Progenitor cell of endocrine pancreas (in vitro differentiated cells): ENCODE measurements around the gene ABHD17A. TPM values are rescaled to one million over a fixed set of nuclear protein-coding genes. Genes with fewer than 3 reads are reported as not detected.

Experiments
- DNase-seq: peaks from one replicate; pipeline ENCODE4 v3.0.0; 2021; ENCODE audit warnings: low spot score; ENCODE audit not compliant: unreplicated experiment
- H3K27ac Mint-ChIP-seq: 2 replicates; pipeline ENCODE4 v1.8.0; 2021; ENCODE audit warnings: mild to moderate bottlenecking, moderate library complexity, mixed read lengths
- H3K27me3 Mint-ChIP-seq: 2 replicates; pipeline ENCODE4 v1.8.0; 2021; ENCODE audit warnings: mixed read lengths
- H3K36me3 Mint-ChIP-seq: 2 replicates; pipeline ENCODE4 v1.8.0; 2022; ENCODE audit warnings: mixed read lengths; ENCODE audit not compliant: insufficient read depth
- H3K4me1 Mint-ChIP-seq: 2 replicates; pipeline ENCODE4 v1.8.0; 2021; ENCODE audit warnings: low read depth, mixed read lengths
- H3K4me3 Mint-ChIP-seq: 2 replicates; pipeline ENCODE4 v1.8.0; 2021; ENCODE audit warnings: low read depth, mild to moderate bottlenecking, moderate library complexity, mixed read lengths
- H3K9me3 Mint-ChIP-seq: 2 replicates; pipeline ENCODE4 v1.8.0; 2021; ENCODE audit warnings: low read depth, mixed read lengths
- total RNA-seq: library from RNA; stranded (reverse); gene quantifications from 2 replicates; pipeline ENCODE4 v1.2.1, GENCODE V29; 2021
- TF ChIP-seq, protein P1 (sequence below): fragments of 200-600 bp; sonication (generic); IDR thresholded peaks from one replicate; pipeline ENCODE4 v1.5.0; 2021; ENCODE audit warnings: antibody characterized with exemption, mild to moderate bottlenecking; ENCODE audit not compliant: unreplicated experiment

ABHD17A gene
- total RNA-seq, 1 donor from 2014 or later, result 48.8 TPM

GRCh38 chr19:1847348-1847683 is 38.0 kb downstream of the ABHD17A start:
- Mint-ChIP-seq H3K9me3 (no peaks in the 10 kb centered on the region), H3K4me1 (peaks cover 12% of the 10 kb centered on the region), H3K36me3 (no peaks in the 10 kb centered on the region), H3K27ac (peak overlapping the region; percentile 98), H3K4me3 (peak overlapping the region; percentile 91), H3K27me3 (no peaks in the 10 kb centered on the region)
- no peak for DNase-seq
- TF ChIP-seq, protein P1, sequence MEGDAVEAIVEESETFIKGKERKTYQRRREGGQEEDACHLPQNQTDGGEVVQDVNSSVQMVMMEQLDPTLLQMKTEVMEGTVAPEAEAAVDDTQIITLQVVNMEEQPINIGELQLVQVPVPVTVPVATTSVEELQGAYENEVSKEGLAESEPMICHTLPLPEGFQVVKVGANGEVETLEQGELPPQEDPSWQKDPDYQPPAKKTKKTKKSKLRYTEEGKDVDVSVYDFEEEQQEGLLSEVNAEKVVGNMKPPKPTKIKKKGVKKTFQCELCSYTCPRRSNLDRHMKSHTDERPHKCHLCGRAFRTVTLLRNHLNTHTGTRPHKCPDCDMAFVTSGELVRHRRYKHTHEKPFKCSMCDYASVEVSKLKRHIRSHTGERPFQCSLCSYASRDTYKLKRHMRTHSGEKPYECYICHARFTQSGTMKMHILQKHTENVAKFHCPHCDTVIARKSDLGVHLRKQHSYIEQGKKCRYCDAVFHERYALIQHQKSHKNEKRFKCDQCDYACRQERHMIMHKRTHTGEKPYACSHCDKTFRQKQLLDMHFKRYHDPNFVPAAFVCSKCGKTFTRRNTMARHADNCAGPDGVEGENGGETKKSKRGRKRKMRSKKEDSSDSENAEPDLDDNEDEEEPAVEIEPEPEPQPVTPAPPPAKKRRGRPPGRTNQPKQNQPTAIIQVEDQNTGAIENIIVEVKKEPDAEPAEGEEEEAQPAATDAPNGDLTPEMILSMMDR, result no peak

- Mint-ChIP-seq H3K27ac (peak overlapping the region; percentile 98), H3K27me3 (no peaks in the 10 kb centered on the region), H3K36me3 (no peaks in the 10 kb centered on the region), H3K4me3 (peak overlapping the region; percentile 91), H3K4me1 (peaks cover 12% of the 10 kb centered on the region), H3K9me3 (no peaks in the 10 kb centered on the region)
- no peak for DNase-seq
- TF ChIP-seq, protein P1, result no peak
Observed at GRCh38 chr19:1846517-1847204, 38.6 kb downstream of the ABHD17A start.

DNA sequence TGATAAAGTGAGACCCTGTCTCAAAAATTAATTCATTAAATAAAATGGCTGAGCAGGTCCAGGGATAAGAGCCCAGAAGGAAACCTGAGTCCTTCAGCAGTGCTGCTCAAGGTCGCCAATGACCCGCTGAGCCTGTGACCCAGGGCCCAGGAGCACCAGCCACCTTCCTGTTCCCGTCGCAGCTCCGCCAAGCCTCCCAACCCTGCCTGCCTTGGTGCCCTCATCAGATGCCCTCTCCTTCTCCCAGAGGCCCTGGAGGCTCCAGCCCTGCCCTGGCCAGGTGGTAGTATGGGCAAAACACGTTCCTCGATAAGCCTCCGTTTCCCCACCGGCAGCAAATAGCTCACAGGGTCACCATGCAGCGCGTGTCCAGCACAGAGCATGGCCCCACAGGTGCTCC is 39.7 kb downstream of the ABHD17A start:
- H3K27me3 Mint-ChIP-seq, result no peaks in the 10 kb centered on the region
- no peak overlapping the region for H3K4me3 Mint-ChIP-seq
- DNase-seq, result no peak

DNA sequence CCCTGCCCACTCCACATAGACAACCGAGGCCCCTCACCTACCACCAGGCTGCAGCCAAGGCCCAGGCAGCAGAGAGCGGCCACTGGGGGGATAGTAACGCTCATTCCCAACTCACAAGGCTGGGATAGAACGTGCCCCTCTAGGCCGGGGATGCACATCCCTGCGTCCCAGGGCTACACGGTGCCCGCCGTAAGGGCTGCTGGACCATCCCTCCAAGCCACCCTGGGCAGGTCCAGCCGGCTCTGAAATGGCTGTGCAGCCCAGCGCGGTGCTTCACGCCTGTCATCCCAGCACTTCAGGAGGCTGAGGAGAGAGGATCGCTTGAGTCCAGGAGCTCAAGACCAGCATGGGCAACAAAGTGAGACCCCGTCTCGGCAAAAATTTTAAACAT is 40.2 kb downstream of the ABHD17A start:
- no peak overlapping the region for H3K27ac Mint-ChIP-seq
- H3K4me3 Mint-ChIP-seq, result no peak overlapping the region
- peaks cover 12% of the 10 kb centered on the region for H3K4me1 Mint-ChIP-seq
- H3K27me3 Mint-ChIP-seq, result no peaks in the 10 kb centered on the region
- no peaks in the 10 kb centered on the region for H3K36me3 Mint-ChIP-seq
- no peaks in the 10 kb centered on the region for H3K9me3 Mint-ChIP-seq
- DNase-seq, result no peak
- TF ChIP-seq, protein P1, result no peak

More for the DNA sequence above, 39.7 kb downstream of the ABHD17A start:
- peak overlapping the region; percentile 64 for H3K27ac Mint-ChIP-seq
- no peaks in the 10 kb centered on the region for H3K36me3 Mint-ChIP-seq
- H3K9me3 Mint-ChIP-seq, result no peaks in the 10 kb centered on the region
- peaks cover 12% of the 10 kb centered on the region for H3K4me1 Mint-ChIP-seq
- TF ChIP-seq, protein P1, result no peak

DNA sequence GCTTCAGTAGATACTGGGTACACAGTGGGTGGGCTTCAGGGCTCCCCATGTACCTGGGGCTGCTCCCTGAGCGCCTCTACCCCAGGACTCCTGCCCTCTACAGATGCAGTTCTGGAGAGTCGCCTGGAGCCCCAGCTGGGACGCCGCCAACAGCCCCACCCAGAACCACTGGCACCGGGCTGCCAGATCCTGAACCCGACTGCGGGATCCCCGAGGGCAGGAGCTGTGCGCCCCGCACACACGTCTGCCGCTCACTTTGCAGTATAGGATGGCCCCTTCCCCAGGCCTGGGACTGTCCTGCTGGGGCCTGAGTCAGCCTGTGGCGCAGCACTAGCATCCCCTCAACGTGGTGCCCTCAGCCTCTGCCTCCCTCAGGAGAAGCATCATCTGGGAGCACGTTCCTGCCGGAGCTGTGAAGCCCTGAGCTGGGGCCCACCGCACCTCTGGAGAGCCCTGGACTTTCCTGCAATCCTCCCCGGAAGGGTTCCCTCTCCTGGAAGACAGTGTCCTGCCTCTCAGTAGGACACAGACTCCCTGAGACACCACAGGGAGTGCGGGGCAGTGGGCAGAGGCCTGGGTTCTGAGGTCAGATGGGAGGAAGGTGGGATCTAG is 40.7 kb downstream of the ABHD17A start:
- Mint-ChIP-seq H3K36me3 (no peaks in the 10 kb centered on the region), H3K4me3 (no peak overlapping the region), H3K27me3 (no peaks in the 10 kb centered on the region), H3K9me3 (no peaks in the 10 kb centered on the region), H3K27ac (no peak overlapping the region), H3K4me1 (peaks cover 12% of the 10 kb centered on the region)
- DNase-seq, result no peak
- TF ChIP-seq, protein P1, result no peak
